Lower lobe of right lung (tissue), 2 donors: ENCODE results near the gene LYSMD2. TPM values are rescaled to one million over a fixed set of nuclear protein-coding genes. Genes with fewer than 3 reads are reported as not detected.
A peak's percentile ranks its signal among the peaks of the same experiment; 100 is the strongest.

Source experiments
- ATAC-seq, 2 donors: fragments of 200-7000 bp; cut with Tn5 transposase; one replicate each; pipeline ENCODE4 v1.9.1; 2020 to 2022; ENCODE audit warnings: mild to moderate bottlenecking in 2 of 2, moderate library complexity in 2 of 2
- DNase-seq: peaks from one replicate; pipeline ENCODE4 v3.0.0-alpha.2; 2020
- H3K27ac ChIP-seq: fragments of 200-600 bp; one replicate; pipeline ENCODE4 v1.8.0; 2022
- H3K27me3 ChIP-seq: fragments of 200-600 bp; one replicate; pipeline ENCODE4 v1.8.0; 2022; ENCODE audit warnings: low read depth
- H3K36me3 ChIP-seq: fragments of 200-600 bp; one replicate; pipeline ENCODE4 v1.8.0; 2022; ENCODE audit warnings: mild to moderate bottlenecking
- H3K4me1 ChIP-seq: fragments of 200-600 bp; one replicate; pipeline ENCODE4 v1.8.0; 2022
- H3K4me3 ChIP-seq: fragments of 200-600 bp; one replicate; pipeline ENCODE4 v1.8.0; 2022; ENCODE audit warnings: mild to moderate bottlenecking
- H3K9me3 ChIP-seq: fragments of 200-600 bp; one replicate; pipeline ENCODE4 v1.8.0; 2022
- intact Hi-C: fragments of 100-400 bp; cut with DNase I; formaldehyde crosslinking; loops from one replicate; pipeline ENCODE4 v1.11.0; 2022
- total RNA-seq: library from RNA; stranded (reverse); fragmentation: NEBNext Ultra II Directional; extraction: Animal tissue kit (Norgen Biotek cat#: 25700); gene quantifications from one replicate; pipeline ENCODE4 v1.2.1, GENCODE V29; 2021
- TF ChIP-seq, protein P1 (sequence below): fragments of 200-600 bp; IDR thresholded peaks from one replicate; pipeline ENCODE4 v1.8.0; 2022; ENCODE audit warnings: antibody characterized with exemption, mild to moderate bottlenecking
- donor health status: DM: no; HTN: yes; CAD: no; lungs with severe emphysema.

The LYSMD2 gene
- total RNA-seq, 1 donor from 2014 or later: 22.2 TPM

DNA sequence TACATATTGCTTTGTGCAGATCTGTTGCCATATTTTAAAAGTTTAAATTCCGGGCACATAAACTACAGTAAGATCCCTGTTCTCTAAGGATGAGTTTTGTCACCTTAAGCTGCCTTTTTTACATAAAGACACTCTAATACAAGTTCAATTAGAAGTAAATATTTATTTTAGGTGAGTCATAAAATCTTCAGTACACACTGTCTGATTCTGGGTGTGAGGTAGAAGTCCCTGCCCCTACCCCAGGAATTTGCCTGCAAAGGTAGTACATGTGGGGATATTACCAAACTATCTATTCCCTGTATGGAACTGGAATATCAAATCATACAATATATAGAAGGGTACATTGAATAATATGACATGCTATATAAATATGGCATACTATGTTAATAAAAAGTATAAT is 49.9 kb downstream of the LYSMD2 start:
- Histone ChIP-seq H3K27me3 (peaks cover 11% of the 10 kb centered on the region), H3K4me1 (peaks cover 6% of the 10 kb centered on the region), H3K4me3 (no peak overlapping the region), H3K9me3 (no peaks in the 10 kb centered on the region), H3K36me3 (no peaks in the 10 kb centered on the region), H3K27ac (no peak overlapping the region)
- DNase-seq (no peak), ATAC-seq (no peak)
- TF ChIP-seq, protein P1, sequence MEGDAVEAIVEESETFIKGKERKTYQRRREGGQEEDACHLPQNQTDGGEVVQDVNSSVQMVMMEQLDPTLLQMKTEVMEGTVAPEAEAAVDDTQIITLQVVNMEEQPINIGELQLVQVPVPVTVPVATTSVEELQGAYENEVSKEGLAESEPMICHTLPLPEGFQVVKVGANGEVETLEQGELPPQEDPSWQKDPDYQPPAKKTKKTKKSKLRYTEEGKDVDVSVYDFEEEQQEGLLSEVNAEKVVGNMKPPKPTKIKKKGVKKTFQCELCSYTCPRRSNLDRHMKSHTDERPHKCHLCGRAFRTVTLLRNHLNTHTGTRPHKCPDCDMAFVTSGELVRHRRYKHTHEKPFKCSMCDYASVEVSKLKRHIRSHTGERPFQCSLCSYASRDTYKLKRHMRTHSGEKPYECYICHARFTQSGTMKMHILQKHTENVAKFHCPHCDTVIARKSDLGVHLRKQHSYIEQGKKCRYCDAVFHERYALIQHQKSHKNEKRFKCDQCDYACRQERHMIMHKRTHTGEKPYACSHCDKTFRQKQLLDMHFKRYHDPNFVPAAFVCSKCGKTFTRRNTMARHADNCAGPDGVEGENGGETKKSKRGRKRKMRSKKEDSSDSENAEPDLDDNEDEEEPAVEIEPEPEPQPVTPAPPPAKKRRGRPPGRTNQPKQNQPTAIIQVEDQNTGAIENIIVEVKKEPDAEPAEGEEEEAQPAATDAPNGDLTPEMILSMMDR: no peak
- intact Hi-C loops: no loop called here

DNA sequence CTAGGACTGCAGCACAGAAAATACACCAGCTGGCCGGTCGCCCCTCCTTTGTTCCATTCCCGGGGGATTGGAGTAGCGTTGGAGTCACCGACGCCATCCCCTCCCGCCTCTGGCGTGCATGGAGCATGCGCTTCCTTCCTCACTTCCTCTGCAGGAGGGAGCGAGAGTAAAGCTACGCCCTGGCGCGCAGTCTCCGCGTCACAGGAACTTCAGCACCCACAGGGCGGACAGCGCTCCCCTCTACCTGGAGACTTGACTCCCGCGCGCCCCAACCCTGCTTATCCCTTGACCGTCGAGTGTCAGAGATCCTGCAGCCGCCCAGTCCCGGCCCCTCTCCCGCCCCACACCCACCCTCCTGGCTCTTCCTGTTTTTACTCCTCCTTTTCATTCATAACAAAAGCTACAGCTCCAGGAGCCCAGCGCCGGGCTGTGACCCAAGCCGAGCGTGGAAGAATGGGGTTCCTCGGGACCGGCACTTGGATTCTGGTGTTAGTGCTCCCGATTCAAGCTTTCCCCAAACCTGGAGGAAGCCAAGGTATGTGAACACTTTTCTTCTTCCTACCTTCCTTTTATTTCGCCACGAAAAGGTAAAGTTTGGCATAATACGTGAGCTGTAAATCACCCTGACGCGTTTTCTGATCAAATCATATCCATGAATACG is 56.0 kb downstream of the LYSMD2 start, which contains the start of gene SCG3:
Gene SCG3, plus strand, starts transcription at position 201 of the 661 bp plus-strand sequence. Its CDS starts 253 bp downstream, at position 454.
- H3K4me1 ChIP-seq: no peaks in the 10 kb centered on the region
- peaks cover 30% of the 10 kb centered on the region for H3K27me3 ChIP-seq
- peak within 1 kb of the TSS; percentile 6 for H3K4me3 ChIP-seq
- DNase-seq: peak; percentile 88
- no peaks in the 10 kb centered on the region for H3K9me3 ChIP-seq
- no peaks in the 10 kb centered on the region for H3K36me3 ChIP-seq
- ATAC-seq: peak; percentile 87 to 95
- no peak within 1 kb of the TSS for H3K27ac ChIP-seq
- intact Hi-C loops: no loop called here
- TF ChIP-seq, protein P1: no peak

DNA sequence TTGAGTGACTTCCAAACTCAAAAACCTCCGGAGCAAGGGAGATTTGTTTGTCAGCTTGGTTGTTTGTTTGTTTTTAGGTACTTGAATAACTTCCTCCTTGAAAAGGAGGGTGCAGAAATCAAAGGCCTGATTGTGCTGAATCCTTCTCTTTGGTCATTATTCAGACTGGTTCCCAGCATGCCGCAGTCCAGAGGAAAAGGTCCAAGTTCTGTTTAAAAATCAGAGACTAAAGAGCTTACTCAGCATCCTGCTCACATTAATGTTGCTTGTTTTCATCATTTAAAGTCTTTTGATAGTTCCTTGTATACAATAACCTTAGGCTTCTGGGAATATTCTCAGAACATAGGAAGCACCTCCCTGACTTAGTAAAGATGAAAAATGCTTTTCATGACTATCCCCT is 57.1 kb downstream of the LYSMD2 start:
- Histone ChIP-seq H3K36me3 (no peaks in the 10 kb centered on the region), H3K4me3 (no peak overlapping the region), H3K27ac (no peak overlapping the region), H3K27me3 (peaks cover 30% of the 10 kb centered on the region), H3K4me1 (no peaks in the 10 kb centered on the region), H3K9me3 (no peaks in the 10 kb centered on the region)
- TF ChIP-seq, protein P1: no peak
- DNase-seq: no peak
- ATAC-seq: no peak
- intact Hi-C loops: no loop called here

DNA sequence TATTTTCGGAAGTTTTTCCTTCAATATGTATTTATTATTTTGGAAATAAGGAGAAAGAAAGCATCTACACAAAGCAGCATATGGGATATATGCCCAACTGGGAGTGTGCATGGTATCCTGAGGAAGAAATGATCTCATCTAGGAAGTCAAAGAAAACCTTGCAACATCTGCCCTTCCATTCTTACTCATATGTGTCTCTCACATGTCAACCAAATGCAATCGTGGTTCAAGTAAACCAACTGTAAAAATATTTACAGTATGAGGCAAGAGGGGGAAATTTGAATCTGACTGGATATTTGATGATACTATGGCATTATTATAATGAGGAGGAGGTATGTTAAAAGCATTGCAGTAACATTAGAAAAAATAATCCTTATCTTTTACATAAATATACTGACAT is 59.4 kb downstream of the LYSMD2 start:
- Histone ChIP-seq H3K36me3 (no peaks in the 10 kb centered on the region), H3K27ac (no peak overlapping the region), H3K9me3 (no peaks in the 10 kb centered on the region), H3K4me1 (no peaks in the 10 kb centered on the region), H3K27me3 (peaks cover 19% of the 10 kb centered on the region), H3K4me3 (no peak overlapping the region)
- intact Hi-C loops: no loop called here
- TF ChIP-seq, protein P1: no peak
- ATAC-seq (no peak), DNase-seq (no peak)

DNA sequence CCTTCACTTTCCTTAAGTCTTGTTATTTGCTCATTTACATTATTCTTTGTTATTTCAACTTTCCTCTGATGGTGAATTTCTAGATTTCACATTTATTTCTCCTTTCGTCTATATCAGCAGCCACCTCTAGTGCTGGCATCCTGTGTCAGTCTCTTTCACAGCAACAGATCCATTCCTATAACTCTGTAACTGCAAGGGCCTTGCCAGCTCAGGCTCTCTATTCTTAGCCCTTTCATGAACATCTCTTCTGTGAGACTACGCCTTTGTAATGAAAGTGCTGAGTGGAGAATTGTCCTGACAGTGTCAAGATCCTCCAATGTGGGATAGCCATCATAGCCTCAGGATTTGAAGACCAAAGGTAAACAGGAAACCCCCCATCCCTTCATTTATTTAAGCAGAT is 60.0 kb downstream of the LYSMD2 start:
- Histone ChIP-seq H3K36me3 (no peaks in the 10 kb centered on the region), H3K4me1 (no peaks in the 10 kb centered on the region), H3K27me3 (peaks cover 18% of the 10 kb centered on the region), H3K27ac (no peak overlapping the region), H3K9me3 (no peaks in the 10 kb centered on the region), H3K4me3 (no peak overlapping the region)
- TF ChIP-seq, protein P1: no peak
- intact Hi-C loops: no loop called here
- DNase-seq: no peak
- ATAC-seq: no peak
